KMS-11 (cell line): ENCODE measurements around the gene SLC8A1.

Experiments
- H2AFZ ChIP-seq: fragments of 200-600 bp; sonication (generic); 2 replicates; pipeline ENCODE4 v1.6.1; 2016; ENCODE audit warnings: antibody characterized with exemption, mixed run types, low read depth
- H3K27ac ChIP-seq: fragments of 200-600 bp; sonication (generic); 2 replicates; pipeline ENCODE4 v1.6.1; 2016; ENCODE audit warnings: mild to moderate bottlenecking, mixed run types
- H3K27me3 ChIP-seq: fragments of 200-600 bp; sonication (generic); 2 replicates; pipeline ENCODE4 v1.6.1; 2017; ENCODE audit warnings: mild to moderate bottlenecking, low read depth, mixed run types, moderate library complexity; ENCODE audit not compliant: insufficient read depth
- H3K36me3 ChIP-seq: fragments of 200-600 bp; sonication (generic); 2 replicates; pipeline ENCODE4 v1.6.1; 2017; ENCODE audit warnings: mild to moderate bottlenecking, mixed run types; ENCODE audit not compliant: insufficient read depth
- H3K4me1 ChIP-seq: fragments of 200-600 bp; sonication (generic); 2 replicates; pipeline ENCODE4 v1.6.1; 2016; ENCODE audit warnings: mild to moderate bottlenecking, low read depth, mixed run types; ENCODE audit not compliant: poor library complexity, severe bottlenecking
- H3K4me2 ChIP-seq: fragments of 200-600 bp; sonication (generic); 2 replicates; pipeline ENCODE4 v1.7.0; 2016; ENCODE audit warnings: mild to moderate bottlenecking, mixed run types
- H3K4me3 ChIP-seq: fragments of 200-600 bp; sonication (generic); IDR thresholded peaks from 2 replicates; pipeline ENCODE4 v1.6.1; 2017; ENCODE audit warnings: low read depth, low read length, mixed read lengths; ENCODE audit not compliant: insufficient read depth
- H3K79me2 ChIP-seq: fragments of 200-600 bp; sonication (generic); 2 replicates; pipeline ENCODE4 v1.6.1; 2016; ENCODE audit warnings: low read depth, mixed run types; ENCODE audit not compliant: insufficient read depth
- H3K9ac ChIP-seq: fragments of 200-600 bp; sonication (generic); 2 replicates; pipeline ENCODE4 v1.6.1; 2016; ENCODE audit warnings: mild to moderate bottlenecking, mixed run types
- H4K20me1 ChIP-seq: fragments of 200-600 bp; sonication (generic); 2 replicates; pipeline ENCODE4 v1.6.1; 2016; ENCODE audit warnings: mild to moderate bottlenecking, mixed run types; ENCODE audit not compliant: insufficient read depth
- CTCF ChIP-seq: fragments of 200-600 bp; sonication (generic); conservative IDR thresholded peaks from 2 replicates; pipeline ENCODE4 v1.6.1; 2017; ENCODE audit warnings: low read depth, mild to moderate bottlenecking, antibody characterized with exemption, low read length, moderate library complexity, mixed read lengths

Gene SLC8A1

DNA sequence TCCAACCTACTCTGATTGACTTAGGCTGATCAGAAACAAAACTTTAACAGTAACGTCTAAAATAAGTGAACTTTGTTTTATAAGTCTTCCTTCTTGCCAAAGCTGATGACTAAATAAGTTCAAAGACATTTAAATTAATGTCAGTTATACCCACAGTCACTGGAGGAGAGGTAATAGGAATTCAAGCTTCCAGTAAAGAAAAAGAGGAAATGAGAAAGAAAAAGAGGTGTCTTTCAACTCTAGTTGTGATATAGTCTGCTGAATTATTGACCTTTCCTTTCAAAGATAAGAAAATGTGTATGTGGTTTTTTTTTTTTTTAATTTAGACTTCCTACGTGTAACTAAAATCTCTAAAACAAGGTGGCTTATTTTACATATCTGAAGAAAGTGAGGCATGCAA is 191.5 kb downstream of the SLC8A1 start:
- no peak for TF ChIP-seq CTCF
- Histone ChIP-seq H3K79me2 (no peaks in the 10 kb centered on the region), H3K4me1 (no peaks in the 10 kb centered on the region), H3K4me2 (no peak overlapping the region), H3K27ac (no peak overlapping the region), H4K20me1 (no peaks in the 10 kb centered on the region), H2AFZ (no peak overlapping the region), H3K9ac (no peak overlapping the region), H3K27me3 (no peaks in the 10 kb centered on the region), H3K36me3 (no peaks in the 10 kb centered on the region), H3K4me3 (no peak overlapping the region)

DNA sequence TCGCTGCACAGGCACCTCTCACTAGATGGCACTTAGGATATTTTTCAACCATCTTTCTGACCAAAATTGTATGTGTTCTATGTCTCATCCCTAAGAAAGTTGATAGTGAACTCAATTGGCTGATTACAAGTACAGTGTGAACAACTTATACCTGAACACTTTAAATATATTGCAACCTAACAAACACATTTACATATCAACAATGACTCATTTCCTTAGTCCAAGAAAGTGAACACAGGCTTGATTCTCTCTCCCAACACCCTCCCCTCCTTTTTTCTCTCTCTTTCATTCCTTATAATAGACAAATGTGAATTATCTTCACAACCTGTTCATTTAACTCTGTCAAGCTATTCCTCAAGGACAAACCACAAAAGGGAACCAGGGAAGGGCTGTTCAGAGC is 192.0 kb downstream of the SLC8A1 start:
- Histone ChIP-seq H3K36me3 (no peaks in the 10 kb centered on the region), H3K27ac (no peak overlapping the region), H2AFZ (no peak overlapping the region), H3K9ac (no peak overlapping the region), H3K4me1 (no peaks in the 10 kb centered on the region), H3K4me3 (no peak overlapping the region), H3K79me2 (no peaks in the 10 kb centered on the region), H3K27me3 (no peaks in the 10 kb centered on the region), H3K4me2 (no peak overlapping the region), H4K20me1 (no peaks in the 10 kb centered on the region)
- no peak for TF ChIP-seq CTCF

GRCh38 chr2:40258135-40258457 is 193.8 kb downstream of the SLC8A1 start:
- H3K27ac ChIP-seq, result no peak overlapping the region
- H3K4me2 ChIP-seq, result no peak overlapping the region
- no peaks in the 10 kb centered on the region for H3K79me2 ChIP-seq
- H3K36me3 ChIP-seq, result no peaks in the 10 kb centered on the region
- H3K27me3 ChIP-seq, result no peaks in the 10 kb centered on the region
- TF ChIP-seq CTCF, result no peak
- H3K9ac ChIP-seq, result no peak overlapping the region
- no peak overlapping the region for H2AFZ ChIP-seq
- no peaks in the 10 kb centered on the region for H3K4me1 ChIP-seq
- H4K20me1 ChIP-seq, result no peaks in the 10 kb centered on the region
- no peak overlapping the region for H3K4me3 ChIP-seq

GRCh38 chr2:40257340-40258134 is 194.4 kb downstream of the SLC8A1 start:
- Histone ChIP-seq H3K27ac (no peak overlapping the region), H3K27me3 (no peaks in the 10 kb centered on the region), H3K4me3 (no peak overlapping the region), H2AFZ (no peak overlapping the region), H4K20me1 (no peaks in the 10 kb centered on the region), H3K9ac (no peak overlapping the region), H3K79me2 (no peaks in the 10 kb centered on the region), H3K4me2 (no peak overlapping the region), H3K4me1 (no peaks in the 10 kb centered on the region), H3K36me3 (no peaks in the 10 kb centered on the region)
- no peak for TF ChIP-seq CTCF
